Measurements from ENCODE around the gene TSPAN11.

TSPAN11 gene

GRCh38 chr12:31018106-31018789 lies 91.7 kb downstream of the TSPAN11 start:
- no peak overlapping the region for H3K4me3 ChIP-seq (replicated peaks; ENCODE audit: low read depth, low read length)
- no peak for DNase-seq (ENCODE audit: low read depth)
- no peak for TF ChIP-seq CTCF (IDR thresholded peaks at IDR 0.05; ENCODE audit: low read length, missing control alignments)

GRCh38 chr12:31018790-31019505 lies 92.4 kb downstream of the TSPAN11 start:
- TF ChIP-seq CTCF (IDR thresholded peaks at IDR 0.05; ENCODE audit: low read length, missing control alignments), result no peak
- H3K4me3 ChIP-seq (replicated peaks; ENCODE audit: low read depth, low read length), result no peak overlapping the region
- DNase-seq (ENCODE audit: low read depth), result no peak

GRCh38 chr12:31019561-31019960 lies 93.0 kb downstream of the TSPAN11 start:
- TF ChIP-seq CTCF (IDR thresholded peaks at IDR 0.05; ENCODE audit: low read length, missing control alignments), result no peak
- no peak overlapping the region for H3K4me3 ChIP-seq (replicated peaks; ENCODE audit: low read depth, low read length)
- no peak for DNase-seq (ENCODE audit: low read depth)

- no peak for DNase-seq (ENCODE audit: low read depth)
- no peak for TF ChIP-seq CTCF (IDR thresholded peaks at IDR 0.05; ENCODE audit: low read length, missing control alignments)
These were observed 93.4 kb downstream of the TSPAN11 start for GRCh38 chr12:31019976-31020375.

GRCh38 chr12:31020385-31021166 lies 94.0 kb downstream of the TSPAN11 start:
- DNase-seq (ENCODE audit: low read depth), result no peak
- H3K4me3 ChIP-seq (replicated peaks; ENCODE audit: low read depth, low read length), result no peak overlapping the region
- TF ChIP-seq CTCF (IDR thresholded peaks at IDR 0.05; ENCODE audit: low read length, missing control alignments), result no peak

More at GRCh38 chr12:31019976-31020375, 93.4 kb downstream of the TSPAN11 start:
- H3K4me3 ChIP-seq (replicated peaks; ENCODE audit: low read depth, low read length), result no peak overlapping the region

GRCh38 chr12:31021181-31021580 lies 94.6 kb downstream of the TSPAN11 start:
- DNase-seq (ENCODE audit: low read depth), result no peak
- TF ChIP-seq CTCF (IDR thresholded peaks at IDR 0.05; ENCODE audit: low read length, missing control alignments), result no peak
- H3K4me3 ChIP-seq (replicated peaks; ENCODE audit: low read depth, low read length), result no peak overlapping the region
